Esophagus squamous epithelium (tissue), 4 donors: ENCODE measurements around the gene ASL.

Experiments used
- CTCF ChIP-seq, 6 experiments: fragments of 450-650 bp in 4 of 6; fragments of 200-600 bp in 2 of 6; sonication (generic) in 2 of 6; IDR thresholded peaks; one replicate each; pipeline ENCODE4 v1.5.1; 2016 to 2019; ENCODE audit warnings: antibody characterized with exemption in 6 of 6, mild to moderate bottlenecking in 4 of 6, moderate library complexity in 4 of 6
- POLR2A ChIP-seq, 4 donors: fragments of 450-650 bp; IDR thresholded peaks; one replicate each; pipeline ENCODE4 v1.6.1; 2017; ENCODE audit warnings: antibody characterized with exemption in 4 of 4, mild to moderate bottlenecking in 4 of 4, moderate library complexity in 3 of 4

GRCh38 chr7:66100408-66101050 lies 24.9 kb downstream of the ASL start:
- TF ChIP-seq CTCF (IDR thresholded peaks at IDR 0.05) (no peak), POLR2A (IDR thresholded peaks at IDR 0.05) (no peak)
